Activated CD8-positive, alpha-beta memory T cell treated with anti-CD3 and anti-CD28 coated beads for 1 hour (primary cell): ENCODE measurements around the gene GPC6.
"Not testable (repeated sequence)": the region's sequence is repeated elsewhere in the genome, so short reads cannot be mapped to it uniquely, and the experiment has no call there.

Experiments used
- DNase-seq, 2 donors: peaks; one replicate each; pipeline ENCODE4 v3.0.0-alpha.2; 2020; ENCODE audit warnings: low read depth in 1 of 2; ENCODE audit errors: extremely low read depth in 1 of 2

GPC6 gene

DNA sequence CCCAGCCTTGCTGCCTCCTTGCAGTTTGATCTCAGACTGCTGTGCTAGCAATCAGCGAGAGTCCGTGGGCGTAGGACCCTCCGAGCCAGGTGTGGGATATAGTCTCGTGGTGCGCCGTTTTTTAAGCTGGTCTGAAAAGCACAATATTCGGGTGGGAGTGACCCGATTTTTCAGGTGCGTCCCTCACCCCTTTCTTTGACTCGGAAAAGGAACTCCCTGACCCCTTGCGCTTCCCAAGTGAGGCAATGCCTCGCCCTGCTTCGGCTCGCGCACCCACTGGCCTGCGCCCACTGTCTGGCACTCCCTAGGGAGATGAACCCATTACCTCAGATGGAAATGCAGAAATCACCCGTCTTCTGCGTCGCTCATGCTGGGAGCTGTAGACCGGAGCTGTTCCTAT, 269.5 kb downstream of the GPC6 start:
- DNase-seq, result not testable (repeated sequence)

DNA sequence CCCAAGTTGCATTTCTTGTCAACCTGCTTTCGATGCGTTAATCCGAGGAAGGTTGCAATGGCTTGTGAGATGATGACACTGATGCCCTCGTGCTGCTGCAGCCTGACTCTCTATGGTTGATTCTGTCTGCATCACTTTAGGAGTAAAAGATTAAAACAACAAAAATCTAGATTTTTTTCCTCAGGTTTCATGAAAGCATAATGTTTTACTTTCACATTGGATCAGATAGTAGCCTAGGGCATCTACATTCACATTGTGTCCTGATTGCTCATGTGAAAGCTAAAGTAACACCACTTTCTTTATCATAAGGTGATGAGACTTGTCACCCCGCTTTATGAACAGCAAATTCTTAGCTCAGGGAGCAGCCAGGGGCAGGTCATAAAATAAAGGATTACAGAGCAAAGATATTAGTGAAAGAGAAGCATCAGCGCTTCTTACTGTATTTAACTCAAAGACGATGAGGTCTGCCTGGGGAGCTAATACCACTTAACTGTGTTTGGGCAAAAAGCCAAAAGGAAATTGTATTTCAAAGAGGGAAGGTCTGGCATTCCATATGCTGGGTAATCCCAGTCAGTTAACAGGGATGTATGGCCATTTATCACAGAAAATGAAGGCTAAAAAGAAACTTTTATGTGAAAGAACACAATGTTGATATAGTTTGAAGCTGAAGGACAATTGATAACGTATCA, 270.5 kb downstream of the GPC6 start:
- no peak for DNase-seq

DNA sequence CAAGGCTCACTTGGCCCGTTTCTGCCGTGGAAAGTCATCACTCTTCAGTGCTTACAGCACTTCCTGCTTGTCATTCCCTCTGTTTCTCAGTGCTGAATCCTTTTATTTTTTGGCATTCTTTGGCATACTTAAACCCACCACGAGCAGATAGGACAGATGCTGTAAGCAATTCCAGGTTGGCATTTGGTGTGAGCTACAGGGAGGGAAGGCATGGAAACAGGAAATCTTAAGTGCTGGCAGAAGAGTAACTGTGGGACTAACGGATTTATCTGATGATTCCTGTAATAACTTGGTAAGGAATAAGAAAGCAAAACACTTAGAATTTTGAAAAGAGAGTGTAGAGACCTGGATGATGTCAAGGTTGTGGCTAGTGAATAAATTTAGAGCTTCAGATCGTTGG, 273.4 kb downstream of the GPC6 start:
- DNase-seq, result no peak

DNA sequence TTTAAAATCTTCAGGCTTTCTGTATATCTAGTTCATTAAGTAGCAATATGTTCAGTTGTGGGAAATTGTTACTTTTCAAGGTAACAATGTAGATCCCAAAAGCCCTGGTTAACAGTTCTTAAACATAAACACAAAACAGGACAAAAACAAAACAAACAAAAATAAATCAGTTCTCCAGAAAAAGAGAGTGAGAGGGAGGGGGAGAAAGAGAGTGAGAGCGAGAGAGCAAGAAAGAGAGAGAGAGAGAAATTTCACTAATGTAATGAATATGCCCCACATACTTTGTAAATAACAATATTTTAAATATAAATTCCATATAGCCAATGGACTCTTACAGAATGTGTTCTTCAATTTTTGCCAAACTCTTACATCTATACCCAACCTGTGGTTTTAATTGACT, 275.5 kb downstream of the GPC6 start:
- no peak for DNase-seq

DNA sequence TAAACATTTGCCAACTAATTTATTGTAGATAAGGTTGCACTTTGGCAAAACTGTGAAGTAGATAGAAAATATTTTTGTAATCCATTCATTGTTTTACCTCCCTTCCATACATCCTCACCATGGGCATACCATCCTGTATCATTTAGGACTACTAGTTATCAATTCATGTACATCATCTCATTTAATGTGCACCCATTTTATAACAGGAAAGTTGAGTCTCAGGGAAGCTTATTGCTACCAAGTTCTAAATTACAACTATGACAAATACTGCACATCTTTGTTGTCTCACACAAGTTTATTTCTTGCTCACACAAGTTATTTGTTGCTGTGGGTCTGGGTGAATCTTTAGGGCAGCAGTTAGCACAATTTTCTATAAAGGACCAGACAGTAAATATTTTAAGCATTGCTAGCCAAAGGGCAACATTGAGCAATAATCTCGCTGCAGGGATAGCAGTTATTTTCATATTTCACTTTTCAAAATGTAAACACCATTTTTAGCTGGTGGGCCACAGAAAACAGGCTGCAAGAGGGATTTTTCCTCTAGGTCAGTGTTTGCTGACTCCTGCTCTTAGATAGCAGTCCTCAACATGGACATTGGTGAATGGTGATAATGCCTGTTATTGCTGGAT, 276.5 kb downstream of the GPC6 start:
- DNase-seq, result no peak

DNA sequence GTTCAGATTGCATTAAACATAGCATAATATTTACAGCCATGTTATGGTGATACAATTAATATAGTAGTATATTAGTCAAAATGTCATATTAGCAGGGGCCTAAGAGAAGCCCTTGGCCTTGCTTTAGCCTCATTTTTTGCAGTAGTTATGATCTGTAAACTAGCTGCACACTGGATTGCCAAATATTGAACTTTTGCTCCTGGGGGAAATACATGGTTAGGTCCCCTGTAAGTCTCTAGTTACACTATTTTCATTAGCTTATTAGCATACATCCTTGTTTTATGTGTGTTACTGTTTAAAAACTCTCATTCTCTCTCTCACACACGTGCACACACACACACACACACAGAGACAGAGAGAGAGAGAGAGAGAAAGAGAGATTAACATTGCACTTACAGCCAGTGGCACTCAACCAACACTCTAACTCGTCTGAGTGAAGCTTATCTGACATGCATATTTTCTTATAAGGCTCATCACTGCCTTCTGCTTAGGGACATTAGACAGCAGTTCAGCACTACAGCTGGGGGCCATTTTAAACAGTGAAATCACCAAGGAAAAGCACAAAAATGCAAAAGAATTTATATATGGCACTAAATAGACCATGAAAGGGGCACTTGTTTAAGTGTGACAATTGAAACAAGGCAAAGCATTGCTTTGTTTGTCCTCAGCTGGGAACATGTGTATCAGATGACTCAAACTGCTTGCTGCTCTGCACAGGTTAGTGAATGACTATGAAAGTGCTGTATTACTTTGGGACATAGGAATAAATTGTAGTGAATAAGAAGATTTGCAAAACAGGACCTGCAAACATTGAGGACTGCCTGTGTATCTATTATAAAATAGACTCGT, 278.7 kb downstream of the GPC6 start:
- no peak for DNase-seq

DNA sequence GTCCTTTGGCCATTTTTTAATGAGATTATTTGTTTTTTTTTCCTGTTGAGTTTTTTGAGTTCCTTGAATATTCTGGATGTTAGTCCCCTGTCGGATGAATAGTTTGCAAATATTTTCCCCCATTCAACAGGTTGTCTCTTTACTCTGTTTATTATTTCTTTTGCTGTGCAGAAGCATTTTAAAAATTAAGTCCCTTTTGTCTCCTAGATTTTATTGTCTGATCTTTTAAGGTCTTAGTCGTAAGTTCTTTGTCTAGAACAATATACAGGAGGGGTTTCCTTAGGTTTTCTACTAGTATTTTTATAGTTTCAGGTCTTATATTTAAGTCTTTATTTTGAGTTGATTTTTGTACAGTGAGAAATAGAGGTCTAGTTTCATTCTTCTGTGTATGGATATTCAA, 284.4 kb downstream of the GPC6 start:
- no peak for DNase-seq

DNA sequence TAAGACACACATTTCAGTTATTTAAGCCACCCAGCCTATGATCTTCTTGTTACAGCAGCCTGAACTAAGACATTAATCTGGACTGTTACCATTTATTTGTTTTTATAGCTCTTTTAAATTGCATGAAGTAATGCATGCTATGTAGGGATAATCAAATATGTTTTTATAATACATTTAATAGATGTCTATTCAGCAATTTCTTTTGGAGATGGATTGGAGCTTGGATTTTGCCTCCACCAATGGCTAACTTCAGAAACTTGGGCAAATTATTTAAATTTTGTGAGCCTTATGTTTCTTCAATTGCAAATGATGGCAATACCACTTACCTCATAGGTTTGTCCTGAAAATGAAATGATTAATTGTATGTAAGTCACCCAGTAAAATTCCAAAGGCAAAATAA, 288.7 kb downstream of the GPC6 start:
- no peak for DNase-seq

DNA sequence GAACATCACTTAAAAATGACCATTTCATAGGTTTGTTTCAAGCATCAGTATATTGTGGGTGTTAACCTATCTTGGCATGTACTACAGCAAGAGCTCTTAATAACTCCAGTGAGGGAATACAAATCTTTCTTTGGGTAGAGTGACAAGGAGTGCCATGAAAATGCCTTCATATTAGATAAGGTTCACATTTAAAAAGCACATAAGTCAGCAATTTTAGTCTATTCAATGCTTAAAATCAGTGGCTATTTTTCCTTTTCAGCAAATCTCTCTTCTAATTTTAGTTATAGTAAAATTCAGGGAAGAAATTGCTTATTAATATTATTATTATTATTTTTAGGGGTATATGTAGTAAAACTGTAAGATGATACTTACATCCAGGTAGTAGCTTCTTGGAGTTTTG, 291.1 kb downstream of the GPC6 start:
- no peak for DNase-seq

DNA sequence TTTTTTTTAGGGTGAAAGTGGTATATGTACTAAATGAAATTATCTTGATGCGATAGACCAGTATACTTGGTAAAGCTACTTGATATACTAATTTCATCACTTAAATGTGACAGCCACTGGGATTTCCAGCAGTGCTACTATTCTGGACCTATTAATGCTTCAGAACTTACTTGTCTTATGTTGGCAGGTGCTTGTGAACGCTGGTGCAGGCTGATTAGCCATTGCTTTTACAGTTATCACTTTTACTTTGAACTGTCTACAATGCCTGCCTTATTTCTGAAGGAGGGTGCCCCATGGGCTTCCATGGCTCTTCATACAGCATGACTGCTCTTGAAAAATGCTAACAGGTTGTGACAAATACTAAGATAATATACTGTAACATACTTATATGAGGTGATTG, 294.7 kb downstream of the GPC6 start:
- no peak for DNase-seq

DNA sequence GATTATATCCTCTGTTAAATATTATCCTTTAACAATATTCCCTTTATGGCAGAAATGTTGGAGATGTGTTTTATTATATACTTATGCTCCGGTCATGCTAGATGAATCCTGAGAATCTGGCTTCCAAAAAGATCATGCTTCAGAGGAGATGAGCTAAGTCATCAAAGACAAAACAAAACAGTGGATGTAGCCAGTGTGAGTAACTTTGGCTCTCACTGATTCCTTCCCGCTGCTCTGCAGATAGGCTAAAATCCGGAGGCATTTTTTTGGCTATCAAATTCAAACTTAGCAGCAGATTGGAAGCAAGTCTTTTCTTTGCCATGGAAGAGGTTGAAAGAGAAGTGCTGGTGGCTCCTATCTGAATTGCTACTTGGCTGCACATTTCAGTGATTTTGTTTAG, 295.9 kb downstream of the GPC6 start:
- no peak for DNase-seq

DNA sequence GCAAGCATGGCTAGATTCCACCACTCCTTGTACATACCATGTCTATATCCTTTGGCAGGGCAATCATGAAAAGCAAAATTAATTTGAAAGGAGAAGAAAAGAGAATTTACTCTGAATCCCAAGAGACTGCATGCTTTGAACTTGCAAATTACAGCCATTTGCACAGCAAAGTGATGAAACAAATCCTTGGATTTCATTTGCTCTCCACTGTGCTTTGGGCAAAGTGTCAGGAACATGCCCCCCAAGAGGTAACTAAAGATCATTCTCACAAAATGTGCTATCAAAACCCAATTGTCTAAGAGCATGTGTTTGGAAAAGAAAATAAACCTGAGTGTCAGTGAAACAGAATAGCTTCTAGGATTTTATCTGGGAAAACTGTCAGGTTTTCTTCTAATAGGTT, 298.5 kb downstream of the GPC6 start:
- no peak for DNase-seq

DNA sequence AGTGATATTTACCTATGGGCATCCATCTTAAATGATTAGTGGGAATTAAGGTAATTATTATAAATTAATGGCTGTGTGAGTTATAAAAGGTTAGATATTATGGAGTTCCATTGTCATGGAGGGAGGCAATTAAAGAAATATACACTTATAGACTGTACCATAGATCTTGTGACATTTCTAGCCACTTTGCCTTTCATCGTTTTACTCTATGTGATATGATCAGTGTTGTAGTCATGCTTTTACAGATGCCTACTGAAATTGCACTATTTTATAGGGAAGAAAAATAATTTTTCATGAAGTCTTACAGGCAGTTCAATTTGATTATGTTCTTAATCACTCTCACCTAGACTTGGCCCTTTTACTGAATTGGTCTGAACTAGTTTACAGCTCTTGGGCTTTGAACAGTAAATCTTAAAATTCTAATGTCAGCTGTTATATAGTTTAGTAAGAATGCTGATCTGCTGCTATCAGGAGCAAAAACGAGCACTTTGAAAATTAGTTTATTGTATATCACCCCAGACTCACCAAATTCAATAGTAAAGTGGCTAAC, 301.2 kb downstream of the GPC6 start:
- DNase-seq, result no peak

DNA sequence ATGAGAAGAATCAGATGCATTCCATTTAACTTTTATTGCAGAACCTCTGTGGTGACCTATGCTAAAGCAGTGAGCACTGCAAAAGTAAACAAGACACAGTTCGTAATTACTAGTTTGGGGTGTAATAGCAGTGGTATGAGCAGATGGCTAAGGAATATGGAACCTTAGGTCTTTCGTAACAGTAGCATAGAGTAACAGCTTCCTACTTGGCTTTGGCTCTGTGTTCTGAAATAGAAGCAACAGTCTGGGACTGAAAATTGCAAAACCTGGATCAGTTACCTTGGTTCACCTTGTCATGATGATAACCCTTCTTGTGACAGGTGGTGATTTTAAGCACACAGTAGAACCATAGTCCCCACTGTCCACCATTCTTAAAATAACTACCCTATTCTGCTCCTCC, 303.4 kb downstream of the GPC6 start:
- no peak for DNase-seq

DNA sequence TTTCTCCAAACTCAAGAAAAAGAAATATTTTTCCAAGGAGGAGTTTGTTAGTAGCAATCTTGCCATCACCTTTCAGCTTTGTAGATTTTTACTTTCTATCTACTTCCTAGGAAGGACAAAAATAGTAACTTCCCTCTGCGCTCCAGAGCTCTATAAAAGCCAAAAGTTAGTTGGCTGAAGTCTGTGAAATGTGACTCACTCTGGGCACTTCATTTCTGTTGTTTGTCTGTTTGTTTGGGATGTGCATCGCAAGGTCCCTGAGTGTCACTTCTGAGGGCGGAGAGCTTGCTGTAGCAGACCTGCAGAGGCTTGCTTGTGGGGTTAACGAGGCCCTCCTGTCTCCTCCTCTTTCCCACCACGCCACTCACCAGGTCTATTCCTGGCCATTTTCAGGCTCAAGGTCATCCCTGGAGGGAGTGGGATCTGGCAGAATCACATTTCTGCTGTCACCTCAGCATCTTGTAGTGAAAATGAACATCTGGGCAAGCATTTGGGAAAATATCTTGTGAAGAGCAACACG, 307.6 kb downstream of the GPC6 start:
- no peak for DNase-seq

DNA sequence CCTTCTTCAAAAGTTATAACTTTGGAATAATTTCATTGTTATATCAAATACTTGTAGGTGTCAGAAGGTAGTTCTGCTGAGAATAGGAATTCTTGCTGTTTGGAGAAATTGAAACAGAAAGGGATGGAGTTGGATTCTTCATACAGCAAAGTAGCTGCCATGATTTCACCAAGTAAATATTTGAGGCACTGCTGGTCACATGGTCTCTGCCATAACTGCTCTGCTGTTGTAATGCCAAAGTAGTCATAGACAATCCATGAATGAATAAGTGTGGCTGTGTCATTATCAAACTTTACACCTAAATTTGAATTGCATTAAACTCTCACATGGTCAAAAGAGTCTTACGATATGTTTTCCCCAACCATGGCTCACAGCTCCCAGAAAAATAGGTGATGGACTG, 308.6 kb downstream of the GPC6 start:
- DNase-seq, result no peak

DNA sequence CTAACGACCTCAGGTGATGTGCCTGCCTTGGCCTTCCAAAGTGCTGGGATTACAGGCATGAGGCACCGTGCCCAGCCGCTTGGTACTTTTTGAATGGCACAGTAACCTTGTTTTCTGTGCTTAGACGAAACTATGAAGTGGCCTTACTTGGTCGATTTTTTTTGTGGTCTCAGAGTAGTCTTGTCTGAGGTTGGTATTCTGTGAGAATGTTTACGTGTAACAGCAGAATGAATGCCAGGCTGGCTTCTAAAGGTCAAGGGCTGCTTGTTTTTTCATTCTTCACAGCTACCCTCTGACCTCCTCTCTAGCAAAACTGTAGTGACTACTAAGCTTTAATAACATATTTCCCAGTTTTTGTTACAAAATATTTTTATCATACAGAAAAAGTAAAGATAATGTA, 313.3 kb downstream of the GPC6 start:
- DNase-seq, result no peak

DNA sequence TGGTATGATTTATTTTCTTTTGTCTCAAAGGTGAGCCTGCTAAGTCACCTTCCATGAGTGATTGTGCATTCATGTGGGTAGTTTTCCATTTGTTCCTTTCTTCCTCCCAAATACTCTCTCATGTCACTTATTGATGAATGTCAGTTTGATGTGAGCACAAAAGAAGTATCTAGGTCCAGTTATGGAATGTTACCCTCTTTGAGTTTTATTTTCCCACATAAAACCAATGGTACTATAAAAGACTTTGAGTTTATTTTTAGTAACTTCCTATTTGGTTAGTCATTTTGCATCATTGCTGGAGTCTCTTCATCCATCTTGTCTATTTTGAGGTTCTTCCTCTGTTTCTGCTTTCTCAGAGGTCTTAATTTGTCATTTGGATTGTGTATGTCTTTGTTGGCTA, 321.3 kb downstream of the GPC6 start:
- DNase-seq, result no peak

DNA sequence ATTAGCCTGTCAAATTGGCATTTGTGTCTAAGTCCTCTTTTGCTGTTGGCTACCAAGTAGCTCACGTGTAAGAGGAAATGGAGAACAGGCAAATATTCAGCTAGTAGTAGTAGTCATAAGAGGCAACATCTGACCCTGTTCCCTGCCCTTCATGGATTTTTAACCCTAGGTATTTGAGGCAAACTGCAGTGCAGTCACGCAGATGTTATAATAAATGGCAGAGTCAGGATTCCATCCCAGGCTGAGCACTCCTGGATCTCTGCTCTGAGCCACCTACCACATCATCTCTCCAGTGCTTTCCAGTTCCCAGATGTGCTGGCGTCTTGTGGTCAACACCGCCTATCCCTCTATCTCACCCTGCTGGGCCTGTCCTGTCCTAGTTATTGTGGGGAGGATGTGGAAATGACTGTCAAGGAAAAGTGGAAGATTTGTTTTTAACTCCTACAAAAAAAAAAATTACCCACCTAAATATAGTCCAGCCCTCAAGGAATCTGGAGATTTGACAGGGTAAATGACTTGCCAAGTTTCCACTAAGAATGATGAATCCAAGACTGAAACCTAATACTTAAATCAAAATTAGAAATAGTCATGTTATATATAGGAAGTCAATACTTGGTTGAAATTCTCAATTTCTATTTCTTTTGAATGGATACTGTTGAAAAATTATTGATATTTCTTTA, 322.9 kb downstream of the GPC6 start:
- no peak for DNase-seq

DNA sequence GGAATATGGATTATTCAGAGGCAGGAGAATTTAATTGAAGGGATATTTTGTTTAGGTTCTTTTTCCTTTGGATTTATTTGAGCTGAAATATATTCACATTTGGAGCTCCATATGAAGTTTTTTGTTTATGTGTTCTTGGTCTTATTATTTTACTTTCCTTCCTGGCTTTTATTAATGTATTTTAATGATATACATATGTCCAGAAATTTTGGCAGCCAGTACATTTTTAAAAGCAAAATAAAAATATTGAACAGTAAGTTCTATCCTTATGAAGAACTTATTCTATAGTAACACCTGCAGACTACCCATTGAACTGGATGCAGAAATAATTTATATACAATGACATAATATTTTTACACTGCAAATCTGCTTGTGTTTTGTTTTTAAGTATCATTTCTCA, 323.6 kb downstream of the GPC6 start:
- no peak for DNase-seq

DNA sequence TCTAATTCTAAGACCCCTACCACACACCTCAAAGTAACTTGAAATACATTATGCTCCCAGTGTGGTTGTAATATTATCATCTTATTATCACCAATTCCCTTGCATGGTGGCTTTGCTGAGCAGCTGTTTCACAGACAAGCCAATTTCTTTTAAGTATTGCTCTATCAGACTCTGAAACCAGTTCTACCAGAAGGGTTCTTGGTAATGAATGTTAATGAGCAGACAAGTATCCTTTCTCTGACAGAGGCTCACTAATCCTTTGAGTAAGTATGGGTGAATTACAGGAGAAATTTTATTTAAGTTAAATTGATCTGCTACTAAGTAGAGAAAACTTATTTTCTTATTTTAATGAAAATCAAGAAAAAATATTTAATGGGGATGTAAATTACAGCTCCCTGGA, 326.0 kb downstream of the GPC6 start:
- no peak for DNase-seq
